Fibroblast of skin of abdomen (primary cell): Measurements from ENCODE around the gene RHOXF2.
A peak's percentile ranks its signal among the peaks of the same experiment; 100 is the strongest.

Source experiments
- DNase-seq: peaks from one replicate; pipeline ENCODE4 v3.0.0-alpha.2; 2013

The RHOXF2 gene

DNA sequence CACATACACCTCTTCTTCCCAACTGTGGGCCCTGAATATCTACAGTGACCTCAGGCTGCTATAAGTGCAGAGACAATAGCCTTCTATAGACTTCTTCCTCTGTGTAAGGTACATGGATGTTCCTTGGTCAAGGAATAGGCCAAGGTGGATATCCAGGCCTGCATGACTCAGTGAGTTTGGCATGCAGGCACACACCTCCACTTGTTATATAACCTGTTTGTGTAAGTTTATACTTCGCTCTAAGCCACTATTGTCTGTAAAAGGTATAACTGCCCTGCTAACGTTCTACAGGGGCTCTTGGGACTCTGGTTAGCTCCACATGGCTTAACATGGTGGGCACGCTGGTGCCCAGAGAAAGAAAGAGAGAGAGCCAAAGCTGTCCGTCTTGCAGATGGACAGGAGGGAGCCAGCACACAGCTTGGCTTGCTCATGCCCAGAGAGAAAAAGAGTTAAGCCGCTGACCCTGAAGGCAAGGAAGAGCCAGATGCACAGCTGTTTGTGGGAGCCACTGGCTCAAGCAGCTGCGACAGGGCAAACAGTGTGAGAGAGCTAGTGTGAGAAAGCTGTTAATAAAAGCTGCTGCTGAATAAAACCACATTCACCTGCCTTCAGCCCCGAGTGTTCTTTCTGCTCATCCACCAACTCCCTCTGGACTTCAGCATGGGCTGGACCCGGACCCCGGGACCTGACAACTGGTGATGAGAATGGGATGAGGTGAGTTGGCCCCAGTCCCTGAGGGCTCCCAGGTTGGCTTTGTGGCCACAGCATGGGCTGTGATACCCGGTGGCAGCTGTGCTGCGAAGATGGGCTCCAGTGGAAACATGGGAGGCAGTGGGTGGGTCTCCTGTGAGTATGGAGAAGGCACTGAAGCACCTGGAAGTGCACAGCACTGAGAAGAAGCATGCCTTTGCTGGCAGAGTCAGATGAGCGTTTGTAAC is 47.7 kb downstream of the RHOXF2 start:
- DNase-seq = no peak

DNA sequence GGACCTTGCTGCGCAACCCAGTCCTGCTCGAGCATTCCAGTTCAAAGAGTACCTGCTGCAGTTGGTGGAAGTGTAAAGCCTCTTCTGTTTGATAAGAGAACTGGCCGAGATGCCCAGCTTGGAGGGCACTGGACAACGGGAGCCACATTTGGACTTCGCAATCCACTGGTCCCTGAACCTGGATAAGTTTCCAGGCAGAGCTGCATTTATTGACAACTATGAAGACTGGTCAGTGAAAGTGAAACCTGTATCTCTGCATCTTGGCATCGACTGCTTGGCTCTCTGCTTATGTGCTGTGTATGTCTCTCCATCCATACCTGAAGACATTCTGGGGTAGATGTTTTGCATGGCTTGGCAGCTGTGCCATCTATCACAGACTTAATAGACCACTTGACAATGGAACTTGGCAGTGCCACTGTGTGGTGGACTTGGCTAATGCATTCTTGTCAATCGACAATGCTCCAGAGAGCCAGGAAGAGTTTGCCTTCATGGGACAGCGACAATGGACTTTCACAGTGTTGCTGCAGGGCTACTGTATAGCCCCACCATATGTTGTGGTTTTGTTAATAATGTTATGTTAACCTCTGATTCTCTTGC is 48.7 kb downstream of the RHOXF2 start:
- no peak for DNase-seq

DNA sequence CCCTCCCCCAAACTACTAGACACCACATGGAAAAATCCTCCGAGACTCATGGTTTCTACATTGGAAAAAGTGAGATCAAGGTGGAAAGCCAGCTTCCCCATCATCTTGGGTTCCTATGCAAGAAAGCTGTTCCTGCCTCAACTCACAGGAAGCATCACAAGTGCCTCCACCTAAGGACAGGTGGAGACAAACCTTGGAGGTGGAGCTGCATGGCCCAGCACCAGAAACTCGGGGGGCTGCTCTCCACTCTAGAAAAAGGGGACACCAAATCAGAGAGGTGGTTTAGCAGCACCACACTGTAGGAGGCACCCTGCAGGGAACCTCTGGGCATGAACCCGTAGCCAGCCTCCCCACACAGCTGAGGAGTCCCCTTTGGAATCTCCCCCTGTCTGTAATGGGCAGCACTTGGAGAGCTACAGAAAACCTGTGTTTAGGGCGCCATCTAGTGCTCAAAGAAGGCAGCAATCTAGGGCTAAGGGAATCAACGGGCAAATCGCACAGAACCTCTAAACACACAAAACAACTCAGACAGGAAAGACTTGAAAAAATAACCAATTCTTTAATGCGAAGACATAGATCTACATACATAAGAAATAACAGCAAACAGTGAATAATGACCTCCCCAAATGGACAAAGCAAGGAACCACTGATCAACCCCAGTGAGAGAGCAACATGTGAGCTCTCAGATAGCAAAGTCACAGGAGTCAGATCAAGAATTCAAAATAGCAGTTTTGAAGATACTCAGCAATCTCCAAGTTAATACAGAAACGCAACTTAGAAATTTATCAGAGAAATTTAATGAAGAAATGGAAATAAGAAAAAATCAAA is 55.2 kb downstream of the RHOXF2 start:
- peak; percentile 43 for DNase-seq
